ENCODE measurements around the gene DGLUCY. TPM values are rescaled to one million over a fixed set of nuclear protein-coding genes. Genes with fewer than 3 reads are reported as not detected.

The DGLUCY gene
- total RNA-seq, 1 donor: 39.7 TPM

DNA sequence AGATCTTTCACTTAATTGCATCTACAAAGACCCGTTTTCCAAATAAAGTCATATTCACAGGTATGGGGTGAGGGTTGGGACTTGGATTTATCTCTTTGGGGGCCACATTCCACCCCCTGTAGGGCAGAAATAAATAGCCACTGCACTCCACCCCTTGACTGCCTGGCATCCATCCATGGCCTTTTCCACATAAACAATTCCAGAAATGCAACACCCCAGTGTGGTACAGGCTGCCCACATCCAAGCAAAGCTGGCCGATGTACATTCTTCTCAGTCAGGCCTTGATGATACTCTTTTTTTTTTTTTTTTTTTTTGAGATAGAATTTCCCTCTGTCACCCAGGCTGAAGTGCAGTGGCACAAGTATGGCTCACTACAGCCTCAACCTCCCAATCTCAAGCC lies 12.9 kb downstream of the DGLUCY start:
- TF ChIP-seq, protein P1, sequence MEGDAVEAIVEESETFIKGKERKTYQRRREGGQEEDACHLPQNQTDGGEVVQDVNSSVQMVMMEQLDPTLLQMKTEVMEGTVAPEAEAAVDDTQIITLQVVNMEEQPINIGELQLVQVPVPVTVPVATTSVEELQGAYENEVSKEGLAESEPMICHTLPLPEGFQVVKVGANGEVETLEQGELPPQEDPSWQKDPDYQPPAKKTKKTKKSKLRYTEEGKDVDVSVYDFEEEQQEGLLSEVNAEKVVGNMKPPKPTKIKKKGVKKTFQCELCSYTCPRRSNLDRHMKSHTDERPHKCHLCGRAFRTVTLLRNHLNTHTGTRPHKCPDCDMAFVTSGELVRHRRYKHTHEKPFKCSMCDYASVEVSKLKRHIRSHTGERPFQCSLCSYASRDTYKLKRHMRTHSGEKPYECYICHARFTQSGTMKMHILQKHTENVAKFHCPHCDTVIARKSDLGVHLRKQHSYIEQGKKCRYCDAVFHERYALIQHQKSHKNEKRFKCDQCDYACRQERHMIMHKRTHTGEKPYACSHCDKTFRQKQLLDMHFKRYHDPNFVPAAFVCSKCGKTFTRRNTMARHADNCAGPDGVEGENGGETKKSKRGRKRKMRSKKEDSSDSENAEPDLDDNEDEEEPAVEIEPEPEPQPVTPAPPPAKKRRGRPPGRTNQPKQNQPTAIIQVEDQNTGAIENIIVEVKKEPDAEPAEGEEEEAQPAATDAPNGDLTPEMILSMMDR (IDR thresholded peaks at IDR 0.05; ENCODE audit: insufficient read depth, low read depth, low read length): no peak
- DNase-seq (ENCODE audit: low read depth): no peak
- H3K4me3 ChIP-seq (ENCODE audit: low read depth, low read length): no peak overlapping the region

- TF ChIP-seq, protein P1 (IDR thresholded peaks at IDR 0.05; ENCODE audit: insufficient read depth, low read depth, low read length): no peak
- no peak overlapping the region for H3K4me3 ChIP-seq (ENCODE audit: low read depth, low read length)
- DNase-seq (ENCODE audit: low read depth): no peak
Observed at GRCh38 chr14:91127401-91127801, 13.5 kb downstream of the DGLUCY start.

DNA sequence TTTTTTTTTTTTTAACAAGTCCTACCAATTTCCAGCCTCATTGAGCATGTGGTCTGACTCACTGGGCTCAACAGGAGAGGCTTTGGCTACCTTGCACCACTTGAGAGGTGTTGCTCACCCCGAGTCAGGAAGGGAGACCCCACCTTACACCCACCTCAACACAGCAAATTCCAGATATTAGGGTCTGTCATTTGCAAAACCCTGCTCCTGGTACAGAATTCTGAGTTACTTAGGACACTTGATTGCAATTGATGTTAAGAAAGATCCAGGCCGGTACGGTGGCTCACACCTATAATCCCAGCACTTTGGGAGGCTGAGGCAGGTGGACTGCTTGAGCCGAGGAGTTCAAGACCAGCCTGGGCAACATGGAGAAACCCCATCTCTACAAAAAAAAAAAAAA lies 14.1 kb downstream of the DGLUCY start:
- TF ChIP-seq, protein P1 (IDR thresholded peaks at IDR 0.05; ENCODE audit: insufficient read depth, low read depth, low read length): no peak
- DNase-seq (ENCODE audit: low read depth): no peak
- H3K4me3 ChIP-seq (ENCODE audit: low read depth, low read length): no peak overlapping the region

DNA sequence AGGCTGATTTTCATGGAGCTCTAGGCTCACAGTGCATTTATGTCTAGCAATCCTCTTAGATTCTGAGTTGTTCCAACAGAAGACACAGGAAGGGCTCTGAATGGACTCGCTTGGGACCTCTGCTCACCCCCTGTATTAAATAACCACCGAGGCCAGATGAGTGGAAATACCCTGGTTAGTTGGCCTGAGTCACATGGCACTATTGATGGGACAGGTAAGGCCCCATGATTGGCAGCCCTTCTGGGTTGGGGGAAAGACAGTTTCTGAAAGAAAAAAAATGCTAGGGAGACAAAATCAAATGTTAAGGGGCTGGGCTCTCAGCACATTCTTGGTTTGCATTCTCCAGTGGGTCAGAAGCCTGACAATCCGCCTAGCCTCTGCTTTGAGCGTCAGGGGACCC lies 14.8 kb downstream of the DGLUCY start:
- no peak for DNase-seq (ENCODE audit: low read depth)
- TF ChIP-seq, protein P1 (IDR thresholded peaks at IDR 0.05; ENCODE audit: insufficient read depth, low read depth, low read length): no peak
- no peak overlapping the region for H3K4me3 ChIP-seq (ENCODE audit: low read depth, low read length)

GRCh38 chr14:91129261-91129660 lies 15.4 kb downstream of the DGLUCY start:
- TF ChIP-seq, protein P1 (IDR thresholded peaks at IDR 0.05; ENCODE audit: insufficient read depth, low read depth, low read length): no peak
- no peak overlapping the region for H3K4me3 ChIP-seq (ENCODE audit: low read depth, low read length)
- DNase-seq (ENCODE audit: low read depth): no peak

DNA sequence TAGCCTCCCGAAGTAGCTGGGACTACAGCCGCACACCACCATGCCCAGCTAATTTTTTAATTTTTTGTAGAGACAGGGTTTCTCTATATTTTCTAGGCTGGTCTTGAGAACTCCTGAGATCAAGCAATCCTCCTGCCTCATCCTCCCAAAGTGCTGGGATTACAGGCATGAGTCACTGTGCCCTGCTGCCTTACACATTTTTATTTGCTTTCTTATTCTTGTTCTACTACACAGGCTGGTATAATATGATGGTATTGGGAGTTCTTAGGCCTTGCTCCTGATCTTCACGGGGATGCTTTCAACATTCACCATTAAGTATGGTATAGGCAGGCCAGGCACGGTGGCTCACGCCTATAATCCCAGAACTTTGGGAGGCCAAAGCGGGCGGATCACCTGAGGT lies 21.2 kb downstream of the DGLUCY start:
- TF ChIP-seq, protein P1 (IDR thresholded peaks at IDR 0.05; ENCODE audit: insufficient read depth, low read depth, low read length): no peak
- no peak overlapping the region for H3K4me3 ChIP-seq (ENCODE audit: low read depth, low read length)
- DNase-seq (ENCODE audit: low read depth): no peak
